HG03439 (cell line): Measurements from ENCODE around the gene NANOS3.
A peak's percentile ranks its signal among the peaks of the same experiment; 100 is the strongest.
"Not testable (repeated sequence)": the region's sequence is repeated elsewhere in the genome, so short reads cannot be mapped to it uniquely, and the experiment has no call there.

Experiments used
- ATAC-seq: cut with Tn5 transposase; IDR thresholded peaks from one replicate; pipeline ENCODE4 v1.9.1; 2021; ENCODE audit warnings: mild to moderate bottlenecking, moderate library complexity; ENCODE audit not compliant: unreplicated experiment

Gene NANOS3

GRCh38 chr19:13843104-13843921 is 33.6 kb upstream of the NANOS3 start:
- ATAC-seq = no peak

GRCh38 chr19:13844130-13844631 is 32.8 kb upstream of the NANOS3 start:
- no peak for ATAC-seq

GRCh38 chr19:13846557-13847406 is 30.2 kb upstream of the NANOS3 start:
- ATAC-seq = peak; percentile 47

GRCh38 chr19:13847407-13848339 is 29.3 kb upstream of the NANOS3 start:
- peak; percentile 13 for ATAC-seq

- no peak for ATAC-seq
These were observed 28.6 kb upstream of the NANOS3 start for GRCh38 chr19:13848340-13848677.

- ATAC-seq = no peak
These were observed 27.9 kb upstream of the NANOS3 start for GRCh38 chr19:13848798-13849676.

- no peak for ATAC-seq
These were observed 26.7 kb upstream of the NANOS3 start for GRCh38 chr19:13849991-13850909.

GRCh38 chr19:13850910-13851733 is 25.8 kb upstream of the NANOS3 start:
- no peak for ATAC-seq

- ATAC-seq = not testable (repeated sequence)
These were observed 25.2 kb upstream of the NANOS3 start for GRCh38 chr19:13851734-13852114.

- not testable (repeated sequence) for ATAC-seq
These were observed 24.7 kb upstream of the NANOS3 start for GRCh38 chr19:13852171-13852707.

GRCh38 chr19:13856497-13856896 is 20.4 kb upstream of the NANOS3 start:
- no peak for ATAC-seq

GRCh38 chr19:13859361-13859880 is 17.5 kb upstream of the NANOS3 start:
- no peak for ATAC-seq

GRCh38 chr19:13860679-13861391 is 16.1 kb upstream of the NANOS3 start:
- no peak for ATAC-seq

GRCh38 chr19:13861392-13861713 is 15.6 kb upstream of the NANOS3 start:
- peak; percentile 17 for ATAC-seq

- peak; percentile 66 for ATAC-seq
These were observed 15.0 kb upstream of the NANOS3 start for GRCh38 chr19:13861714-13862531.

- ATAC-seq = no peak
These were observed 12.8 kb upstream of the NANOS3 start for GRCh38 chr19:13864046-13864666.
